ENCODE results near the gene RSPO1. TPM values are rescaled to one million over a fixed set of nuclear protein-coding genes. Genes with fewer than 3 reads are reported as not detected.
"Not testable (repeated sequence)": the region's sequence is repeated elsewhere in the genome, so short reads cannot be mapped to it uniquely, and the experiment has no call there.

The RSPO1 gene
- total RNA-seq (not detected), total RNA-seq (0 reads per million in 2 donors)

DNA sequence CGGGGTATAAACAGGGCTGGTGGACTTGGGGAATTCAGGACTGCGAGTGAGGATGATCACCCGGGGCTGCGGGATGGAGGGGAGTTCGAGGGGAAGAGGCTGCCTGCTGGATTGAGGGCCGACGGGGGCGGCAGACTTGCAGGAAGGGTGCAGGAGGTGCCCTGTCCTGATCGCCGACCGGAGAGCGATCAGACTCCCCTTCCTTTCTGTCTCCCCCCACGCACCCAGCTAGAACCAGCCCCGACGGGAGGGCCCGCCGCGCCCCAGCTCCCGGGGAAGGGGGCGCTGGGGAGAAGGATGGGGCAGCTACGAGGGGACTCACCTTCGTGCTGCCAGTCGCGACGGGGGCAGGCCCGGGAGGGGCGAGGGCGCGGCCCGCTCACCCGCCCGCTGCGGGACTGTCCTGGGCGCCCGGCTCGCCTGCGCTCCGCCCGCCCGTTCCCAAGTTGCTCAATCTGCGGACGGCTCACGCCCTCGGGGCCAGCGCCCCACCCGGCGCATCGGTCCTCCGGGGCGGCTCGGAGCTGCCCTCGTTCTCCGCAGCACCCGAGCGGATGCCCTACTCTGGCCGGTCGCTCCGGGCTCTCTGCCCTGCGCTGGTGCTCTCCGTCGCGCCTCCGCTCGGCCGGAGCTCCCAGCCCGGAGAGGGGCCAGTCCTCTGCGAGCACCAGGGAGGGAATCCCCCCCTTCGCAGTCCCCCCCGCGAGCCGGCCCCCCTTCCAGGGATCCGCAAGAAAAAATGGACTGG is at the start of gene RSPO1:
RSPO1 (minus strand) TSS at position 649 of the 748 bp plus-strand sequence. CDS start 5,231 bp downstream, outside the sequence.
- peaks cover 8% of the 10 kb centered on the region for H3K36me3 Mint-ChIP-seq (ENCODE audit: low read depth)
- no peaks in the 10 kb centered on the region for H3K9me3 ChIP-seq (ENCODE audit: control insufficient read depth, low read length, poor library complexity, severe bottlenecking)
- DNase-seq (no peak), ATAC-seq (peak; percentile 27)
- H3K27me3 Mint-ChIP-seq: peaks cover 64% of the 10 kb centered on the region
- H3K4me1 Mint-ChIP-seq: peaks cover 10% of the 10 kb centered on the region
- H3K27ac Mint-ChIP-seq: no peak within 1 kb of the TSS
- H3K4me3 Mint-ChIP-seq: peak within 1 kb of the TSS; percentile 77

- H3K27ac Mint-ChIP-seq: peak overlapping the region; percentile 53
- not testable (repeated sequence) for H3K27me3 Mint-ChIP-seq; DNase-seq; H3K4me3 Mint-ChIP-seq; H3K36me3 Mint-ChIP-seq (ENCODE audit: low read depth); H3K9me3 ChIP-seq (ENCODE audit: control insufficient read depth, low read length, poor library complexity, severe bottlenecking); ATAC-seq
- peaks cover 18% of the 10 kb centered on the region for H3K4me1 Mint-ChIP-seq
Observed at GRCh38 chr1:37684182-37684581, 49.5 kb upstream of the RSPO1 start.

GRCh38 chr1:37682334-37682987 is 47.8 kb upstream of the RSPO1 start:
- H3K27ac Mint-ChIP-seq: no peak overlapping the region
- H3K4me3 Mint-ChIP-seq: no peak overlapping the region
- no peaks in the 10 kb centered on the region for H3K27me3 Mint-ChIP-seq
- ATAC-seq (peak; percentile 86), DNase-seq (peak; percentile 53 to 78 (median 53))
- H3K36me3 Mint-ChIP-seq (ENCODE audit: low read depth): peaks cover 4% of the 10 kb centered on the region
- no peaks in the 10 kb centered on the region for H3K9me3 ChIP-seq (ENCODE audit: control insufficient read depth, low read length, poor library complexity, severe bottlenecking)
- peaks cover 8% of the 10 kb centered on the region for H3K4me1 Mint-ChIP-seq

DNA sequence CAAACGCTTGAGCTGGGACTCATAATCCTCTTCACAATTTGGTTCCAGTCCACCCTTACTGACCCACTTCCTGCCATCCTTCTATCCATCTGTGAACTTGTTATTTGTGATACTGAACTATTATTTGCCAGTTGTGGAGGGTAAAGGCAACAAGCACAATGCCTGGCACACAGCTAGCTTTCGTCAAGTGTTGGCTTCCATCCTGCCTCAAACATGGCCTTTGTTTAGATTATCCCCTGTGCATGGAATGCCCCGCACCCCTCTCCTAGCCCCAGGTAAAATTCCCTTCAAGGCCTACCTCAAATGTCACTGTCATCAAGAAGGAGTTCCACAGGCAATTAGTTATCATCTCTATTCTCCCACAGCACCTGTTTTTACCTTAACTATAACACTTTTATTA is 46.2 kb upstream of the RSPO1 start:
- H3K4me1 Mint-ChIP-seq: peaks cover 12% of the 10 kb centered on the region
- no peak overlapping the region for H3K4me3 Mint-ChIP-seq
- H3K27ac Mint-ChIP-seq: no peak overlapping the region
- H3K36me3 Mint-ChIP-seq (ENCODE audit: low read depth): peaks cover 4% of the 10 kb centered on the region
- H3K27me3 Mint-ChIP-seq: no peaks in the 10 kb centered on the region
- no peaks in the 10 kb centered on the region for H3K9me3 ChIP-seq (ENCODE audit: control insufficient read depth, low read length, poor library complexity, severe bottlenecking)
- ATAC-seq (no peak), DNase-seq (no peak)

GRCh38 chr1:37677808-37678207 is 43.1 kb upstream of the RSPO1 start:
- peaks cover 24% of the 10 kb centered on the region for H3K4me1 Mint-ChIP-seq
- no peaks in the 10 kb centered on the region for H3K36me3 Mint-ChIP-seq (ENCODE audit: low read depth)
- H3K27ac Mint-ChIP-seq: no peak overlapping the region
- H3K4me3 Mint-ChIP-seq: no peak overlapping the region
- DNase-seq: no peak
- no peaks in the 10 kb centered on the region for H3K27me3 Mint-ChIP-seq
- no peaks in the 10 kb centered on the region for H3K9me3 ChIP-seq (ENCODE audit: control insufficient read depth, low read length, poor library complexity, severe bottlenecking)
- ATAC-seq: no peak

DNA sequence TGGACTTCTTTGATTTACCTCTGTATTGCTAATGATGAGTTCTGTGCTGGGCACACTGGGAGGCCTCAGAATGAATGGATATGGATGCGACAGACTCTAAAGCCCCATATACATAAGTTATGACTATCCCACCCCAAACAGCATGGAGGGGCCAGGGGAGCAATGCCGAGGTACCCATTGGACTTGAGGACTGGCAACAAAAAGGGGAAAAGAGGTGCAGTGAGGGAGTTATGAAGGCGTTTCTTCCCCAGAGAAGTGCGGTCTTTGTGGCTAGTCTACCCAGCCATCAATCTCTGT is 42.4 kb upstream of the RSPO1 start:
- no peaks in the 10 kb centered on the region for H3K9me3 ChIP-seq (ENCODE audit: control insufficient read depth, low read length, poor library complexity, severe bottlenecking)
- Mint-ChIP-seq H3K4me1 (peaks cover 26% of the 10 kb centered on the region), H3K36me3 (ENCODE audit: low read depth) (no peaks in the 10 kb centered on the region), H3K27me3 (peaks cover 5% of the 10 kb centered on the region), H3K4me3 (no peak overlapping the region), H3K27ac (no peak overlapping the region)
- no peak for DNase-seq
- ATAC-seq: no peak

DNA sequence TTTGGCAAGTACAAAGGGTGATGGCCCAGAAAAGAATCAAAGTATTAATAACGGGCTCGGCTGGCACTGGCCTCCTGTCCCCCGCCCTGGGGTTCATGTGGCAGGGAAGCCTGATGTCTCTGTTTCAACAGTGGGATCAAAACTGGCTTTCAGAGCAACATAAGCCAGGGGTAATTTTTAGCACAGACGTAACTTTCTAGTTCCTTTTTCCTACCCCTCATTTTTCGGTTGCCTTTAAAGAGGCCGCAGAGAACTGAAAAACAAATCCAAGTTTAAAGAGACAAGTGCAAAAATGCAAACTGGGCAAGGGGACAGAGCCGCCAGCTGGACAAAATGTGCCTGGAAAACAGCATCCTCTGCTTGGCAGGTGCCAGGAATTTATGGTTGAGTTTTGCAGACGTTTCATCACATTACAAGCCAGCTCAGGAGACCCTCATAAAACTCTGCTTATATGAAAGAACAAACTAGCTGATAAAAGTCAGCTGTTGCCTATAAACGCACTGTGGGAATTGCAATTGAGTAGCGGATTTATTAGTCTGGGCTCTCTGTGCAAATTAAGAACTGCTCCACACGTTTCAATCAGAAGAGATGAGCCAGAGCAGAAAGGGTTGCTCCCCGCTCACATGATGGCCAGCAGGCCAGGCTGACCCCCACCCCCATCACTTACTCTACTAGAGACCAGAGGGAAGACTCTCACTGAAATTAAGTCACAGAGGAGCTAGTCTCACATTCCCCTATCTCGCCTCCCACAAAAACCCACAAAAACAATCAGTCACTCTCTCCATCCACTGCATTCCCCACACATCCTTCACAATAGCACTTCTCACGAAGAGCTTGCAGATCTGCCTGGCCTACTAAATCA is 41.8 kb upstream of the RSPO1 start:
- H3K27ac Mint-ChIP-seq: no peak overlapping the region
- no peak for ATAC-seq

GRCh38 chr1:37673920-37674319 is 39.2 kb upstream of the RSPO1 start:
- Mint-ChIP-seq H3K36me3 (ENCODE audit: low read depth) (no peaks in the 10 kb centered on the region), H3K4me1 (peaks cover 28% of the 10 kb centered on the region), H3K4me3 (peak overlapping the region; percentile 81), H3K27me3 (peaks cover 13% of the 10 kb centered on the region), H3K27ac (peak overlapping the region; percentile 61)
- ATAC-seq: peak; percentile 97
- H3K9me3 ChIP-seq (ENCODE audit: control insufficient read depth, low read length, poor library complexity, severe bottlenecking): no peaks in the 10 kb centered on the region
- DNase-seq: peak; percentile 46 to 65 (median 65)

More for the DNA sequence above, 41.8 kb upstream of the RSPO1 start:
- Mint-ChIP-seq H3K4me1 (peaks cover 27% of the 10 kb centered on the region), H3K36me3 (ENCODE audit: low read depth) (no peaks in the 10 kb centered on the region), H3K27me3 (peaks cover 8% of the 10 kb centered on the region), H3K4me3 (no peak overlapping the region)
- H3K9me3 ChIP-seq (ENCODE audit: control insufficient read depth, low read length, poor library complexity, severe bottlenecking): no peaks in the 10 kb centered on the region
- no peak for DNase-seq

DNA sequence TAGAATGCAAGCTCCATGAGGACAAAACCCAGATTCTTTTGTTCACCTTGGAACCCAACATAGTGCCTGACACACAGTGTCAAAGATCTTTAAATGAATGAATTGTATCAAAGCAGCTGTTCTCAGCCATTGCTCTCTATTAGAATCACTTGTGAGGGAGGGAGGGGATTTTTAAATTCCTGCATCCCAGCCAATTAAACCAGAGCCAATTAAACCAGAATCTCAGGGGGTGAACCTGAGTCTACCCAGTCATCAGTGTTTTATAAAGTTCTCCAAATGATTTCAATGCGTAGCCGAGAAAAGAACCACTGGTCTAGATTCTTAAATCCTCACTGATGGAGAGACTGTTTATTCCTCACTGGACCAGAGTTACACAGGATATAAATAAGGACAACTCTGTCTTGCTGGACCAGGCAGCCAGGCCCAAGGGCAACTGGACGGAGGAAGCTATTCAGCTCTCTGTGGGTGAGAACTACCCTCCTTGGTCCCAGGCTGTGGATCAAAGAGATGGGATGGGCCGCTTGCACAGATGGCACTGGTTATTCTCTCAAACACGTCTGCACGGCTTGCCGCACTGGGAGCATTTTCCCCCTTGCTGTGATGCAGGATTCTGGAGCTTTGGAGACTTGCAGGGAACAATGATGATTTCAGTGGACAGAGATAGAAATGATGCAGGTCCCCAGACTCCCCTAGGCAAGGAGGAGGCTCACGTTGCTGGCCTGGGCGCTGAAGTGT is 37.6 kb upstream of the RSPO1 start:
- ATAC-seq (no peak), DNase-seq (no peak)
- Mint-ChIP-seq H3K4me1 (peaks cover 28% of the 10 kb centered on the region), H3K27ac (no peak overlapping the region), H3K27me3 (peaks cover 13% of the 10 kb centered on the region), H3K4me3 (peak overlapping the region; percentile 45), H3K36me3 (ENCODE audit: low read depth) (no peaks in the 10 kb centered on the region)
- H3K9me3 ChIP-seq (ENCODE audit: control insufficient read depth, low read length, poor library complexity, severe bottlenecking): no peaks in the 10 kb centered on the region

- Mint-ChIP-seq H3K36me3 (ENCODE audit: low read depth) (no peaks in the 10 kb centered on the region), H3K4me1 (peaks cover 24% of the 10 kb centered on the region), H3K27me3 (peaks cover 19% of the 10 kb centered on the region), H3K4me3 (peak overlapping the region; percentile 75), H3K27ac (no peak overlapping the region)
- no peak for ATAC-seq
- no peak for DNase-seq
- no peaks in the 10 kb centered on the region for H3K9me3 ChIP-seq (ENCODE audit: control insufficient read depth, low read length, poor library complexity, severe bottlenecking)
Observed at GRCh38 chr1:37671261-37671660, 36.6 kb upstream of the RSPO1 start.

DNA sequence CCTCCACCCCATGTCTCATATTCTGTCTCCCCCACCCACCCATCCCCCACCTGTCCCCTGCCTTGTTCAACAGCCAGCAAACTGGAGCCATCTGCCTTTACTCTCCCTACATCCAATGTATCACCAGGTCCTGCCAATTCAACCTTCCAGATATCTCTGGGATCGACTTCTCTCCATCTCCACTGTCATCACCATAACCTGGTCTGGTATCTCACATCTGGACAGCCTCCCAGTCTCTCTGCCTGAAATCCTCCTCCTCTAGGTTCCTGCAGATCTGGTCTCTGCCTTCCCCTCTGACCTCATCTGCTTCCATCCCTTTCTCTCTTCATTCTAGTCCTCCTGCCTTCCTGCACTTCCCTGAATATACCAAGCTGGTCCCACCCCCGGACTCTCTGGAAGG is 35.4 kb upstream of the RSPO1 start:
- Mint-ChIP-seq H3K36me3 (ENCODE audit: low read depth) (no peaks in the 10 kb centered on the region), H3K27me3 (peaks cover 25% of the 10 kb centered on the region), H3K27ac (no peak overlapping the region), H3K4me3 (no peak overlapping the region), H3K4me1 (peaks cover 18% of the 10 kb centered on the region)
- no peaks in the 10 kb centered on the region for H3K9me3 ChIP-seq (ENCODE audit: control insufficient read depth, low read length, poor library complexity, severe bottlenecking)
- DNase-seq (no peak), ATAC-seq (no peak)

DNA sequence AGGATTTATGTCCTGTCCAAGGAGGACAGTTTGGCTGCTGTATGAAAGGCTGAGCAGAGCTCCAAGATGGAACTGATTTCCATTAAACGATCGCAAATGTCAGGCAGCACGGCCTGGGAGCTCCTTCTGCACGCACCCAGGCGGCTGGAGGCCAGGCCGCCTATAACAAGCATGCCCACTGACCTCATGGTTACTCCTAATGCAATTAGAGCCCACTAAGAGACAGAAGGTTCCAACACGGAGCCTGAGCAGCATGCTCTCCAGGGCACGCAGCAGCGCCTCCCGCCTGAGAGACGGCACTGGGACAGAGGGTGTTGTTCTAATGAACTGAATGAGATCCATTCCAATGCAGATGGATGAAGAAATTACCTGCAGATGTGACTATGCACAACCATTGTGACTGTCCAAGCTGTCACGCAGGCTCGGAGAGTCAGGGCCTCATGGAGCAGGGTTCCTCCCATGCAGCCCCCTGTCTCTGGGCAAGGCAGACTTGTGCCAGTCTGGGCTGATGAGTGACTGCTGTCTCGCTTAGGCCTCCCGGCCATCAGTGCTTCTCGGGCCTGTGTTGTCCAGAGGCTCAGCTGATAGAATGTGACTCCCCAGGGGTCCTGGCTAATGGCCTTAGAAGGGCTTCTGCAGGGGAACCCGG is 32.5 kb upstream of the RSPO1 start:
- Mint-ChIP-seq H3K4me3 (no peak overlapping the region), H3K27ac (no peak overlapping the region), H3K27me3 (peaks cover 30% of the 10 kb centered on the region), H3K36me3 (ENCODE audit: low read depth) (no peaks in the 10 kb centered on the region), H3K4me1 (peaks cover 2% of the 10 kb centered on the region)
- DNase-seq: no peak
- H3K9me3 ChIP-seq (ENCODE audit: control insufficient read depth, low read length, poor library complexity, severe bottlenecking): no peaks in the 10 kb centered on the region
- ATAC-seq: no peak

All from T-helper 17 cell (primary cell).